ENCODE data around the gene GLB1L.
"Not testable (repeated sequence)": the region's sequence is repeated elsewhere in the genome, so short reads cannot be mapped to it uniquely, and the experiment has no call there.

The GLB1L gene

DNA sequence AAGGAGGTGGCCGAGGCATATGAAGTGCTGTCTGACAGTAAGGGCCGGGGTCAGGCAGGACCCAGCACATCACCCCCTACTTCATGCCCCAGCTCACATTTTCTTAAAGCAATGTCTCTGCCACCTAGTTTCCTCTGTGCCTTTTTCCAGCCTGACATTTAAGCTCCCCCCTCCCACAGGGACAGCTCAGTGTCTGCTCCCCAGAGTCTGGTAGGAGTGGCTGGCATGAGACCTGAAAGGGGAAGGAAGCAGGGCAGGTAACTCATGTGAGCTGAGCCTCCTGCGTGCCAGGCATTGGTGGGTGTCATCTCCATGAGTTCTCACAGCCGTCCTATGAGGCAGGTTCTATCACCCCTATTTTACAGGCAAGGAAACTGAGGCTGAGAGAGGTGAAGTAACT is 35.4 kb upstream of the GLB1L start:
- no peak for DNase-seq

- no peak for DNase-seq
Measured at GRCh38 chr2:219279916-219280516, 34.8 kb upstream of the GLB1L start.

DNA sequence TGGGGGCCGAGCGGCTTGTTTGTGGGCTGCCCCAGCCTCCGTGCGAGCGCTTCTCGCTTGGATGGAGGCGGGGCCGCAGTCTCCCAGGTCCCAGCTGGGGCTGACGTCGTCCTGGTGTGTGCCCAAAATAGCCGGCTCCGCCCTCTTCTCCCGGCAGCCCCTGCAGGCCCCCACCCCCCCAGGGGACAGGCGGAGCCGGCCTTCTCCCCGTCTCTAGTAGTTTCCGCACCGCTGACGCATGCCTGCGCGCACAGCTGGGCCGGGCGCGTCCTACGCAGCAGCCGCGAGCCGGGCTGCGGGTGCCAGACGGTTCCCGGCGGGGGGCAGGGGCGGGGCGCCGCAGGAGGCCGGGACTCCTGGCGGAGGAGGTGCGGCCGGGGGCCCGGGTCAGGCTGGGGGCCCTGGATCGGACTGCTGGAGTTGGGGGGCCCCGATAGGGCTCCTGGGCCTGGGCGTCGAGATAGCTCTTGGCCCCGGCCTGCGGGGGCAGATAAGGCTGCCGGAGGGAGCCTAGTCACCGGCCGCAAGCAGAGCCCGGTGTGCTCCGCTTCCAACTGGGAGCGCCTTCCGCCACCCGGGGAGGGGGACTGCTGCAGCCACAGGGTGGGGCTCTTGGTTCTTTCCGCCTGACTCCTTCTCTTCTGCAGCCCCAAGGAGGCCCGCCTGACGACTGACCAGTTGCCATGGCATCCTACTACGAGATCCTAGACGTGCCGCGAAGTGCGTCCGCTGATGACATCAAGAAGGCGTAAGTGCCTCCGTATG is 34.1 kb upstream of the GLB1L start, which contains the start of gene DNAJB2:
Gene DNAJB2 (plus strand): TSS at position 216 of the 765 bp plus-strand sequence. CDS start 468 bp downstream, at position 684.
- peak; percentile 99 for DNase-seq

DNA sequence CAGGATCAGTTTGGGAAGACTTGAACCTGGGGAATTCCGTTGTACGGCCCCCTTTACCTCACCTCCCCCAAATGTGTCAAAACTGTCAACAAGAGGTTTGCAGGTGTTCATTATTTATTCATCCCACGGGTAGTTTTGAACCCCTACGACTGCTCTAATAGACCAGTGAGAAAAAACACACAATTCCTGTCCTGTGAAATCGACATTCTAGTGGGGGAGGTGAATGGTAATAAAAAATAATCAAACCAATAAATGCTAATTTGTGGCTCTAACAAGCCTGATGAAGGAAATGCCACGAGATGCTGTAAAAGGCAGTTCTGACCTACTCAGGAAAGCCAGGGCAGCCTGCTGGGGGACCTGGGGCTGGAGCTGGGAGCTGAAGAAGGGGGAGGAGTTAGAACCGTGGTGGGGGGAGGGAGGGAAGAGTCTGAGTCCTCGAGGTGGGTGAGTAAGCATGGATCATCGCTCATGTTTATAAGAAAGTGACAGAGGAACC is 33.5 kb upstream of the GLB1L start:
- DNase-seq, result no peak

- DNase-seq, result peak; percentile 80 to 81
Measured at GRCh38 chr2:219277703-219278654, 32.7 kb upstream of the GLB1L start.

- no peak for DNase-seq
Measured at GRCh38 chr2:219274361-219274921, 29.2 kb upstream of the GLB1L start.

GRCh38 chr2:219273937-219274336 is 28.7 kb upstream of the GLB1L start:
- DNase-seq, result no peak

DNA sequence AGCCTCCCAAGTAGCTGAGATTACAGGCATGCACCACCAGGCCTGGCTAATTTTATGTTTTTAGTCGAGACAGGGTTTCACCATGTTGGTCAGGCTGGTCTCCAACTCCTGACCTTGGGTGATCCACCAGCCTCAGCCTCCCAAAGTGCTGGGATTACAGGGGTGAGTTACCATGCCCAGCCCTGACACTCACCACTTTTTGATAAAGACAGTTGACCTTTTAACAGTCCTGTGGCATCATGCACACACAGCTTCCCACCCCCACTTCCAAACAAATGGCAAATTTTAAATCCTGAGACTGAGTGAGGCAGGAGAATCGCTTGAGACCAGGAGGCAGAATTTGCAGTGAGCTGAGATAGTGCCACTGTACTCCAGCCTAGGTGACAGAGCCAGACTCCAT is 27.8 kb upstream of the GLB1L start:
- no peak for DNase-seq

DNA sequence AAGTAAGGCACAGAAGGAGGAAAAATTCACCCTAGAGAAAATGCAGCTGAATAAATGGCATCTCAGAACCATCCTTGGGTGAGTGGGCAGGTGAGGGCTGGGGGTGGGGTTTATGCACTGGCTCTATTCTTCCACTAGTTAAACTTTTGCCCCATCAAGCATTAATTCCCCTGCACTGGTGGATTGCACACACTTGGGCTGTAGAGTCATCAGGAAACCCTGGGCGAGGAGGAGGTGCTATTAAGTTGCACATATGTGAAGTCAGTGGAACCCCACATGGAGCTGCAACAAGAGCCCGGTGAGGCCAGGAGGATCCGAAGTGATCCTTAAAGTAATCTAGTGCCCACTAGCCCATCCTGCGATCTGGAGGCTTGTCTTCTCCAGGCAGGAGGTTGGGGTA is 27.1 kb upstream of the GLB1L start:
- no peak for DNase-seq

DNA sequence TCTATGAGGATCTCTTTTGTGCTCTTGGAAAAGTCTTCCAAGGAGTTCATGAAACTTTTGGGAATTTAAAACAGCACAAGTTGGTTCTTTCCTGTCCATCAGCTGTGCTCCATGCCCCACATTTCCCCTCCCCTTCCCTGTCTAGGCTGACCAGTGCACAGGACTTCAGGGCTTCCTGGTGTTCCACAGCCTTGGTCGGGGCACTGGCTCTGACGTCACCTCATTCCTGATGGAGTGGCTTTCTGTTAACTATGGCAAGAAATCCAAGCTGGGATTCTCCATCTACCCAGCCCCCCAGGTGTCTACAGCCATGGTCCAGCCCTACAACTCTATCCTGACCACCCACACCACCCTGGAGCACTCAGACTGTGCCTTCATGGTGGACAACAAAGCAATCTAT is 25.8 kb upstream of the GLB1L start:
- DNase-seq, result no peak

DNA sequence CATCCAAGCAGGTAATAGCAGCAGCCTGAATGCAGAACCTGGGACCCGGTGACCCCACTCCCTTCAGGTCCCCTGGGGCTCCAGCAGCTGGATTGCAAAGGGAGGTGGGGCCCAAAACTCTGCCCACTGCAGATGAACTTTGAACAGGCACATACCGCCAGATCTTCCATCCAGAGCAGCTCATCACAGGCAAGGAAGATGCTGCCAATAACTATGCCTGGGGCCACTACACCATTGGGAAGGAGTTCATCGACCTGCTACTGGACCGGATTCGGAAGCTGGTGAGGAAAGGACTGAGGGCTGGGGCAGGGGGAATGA is 24.8 kb upstream of the GLB1L start:
- no peak for DNase-seq

GRCh38 chr2:219269362-219270054 is 24.3 kb upstream of the GLB1L start:
- no peak for DNase-seq

- DNase-seq, result no peak
Measured at GRCh38 chr2:219268294-219268693, 23.1 kb upstream of the GLB1L start.

DNA sequence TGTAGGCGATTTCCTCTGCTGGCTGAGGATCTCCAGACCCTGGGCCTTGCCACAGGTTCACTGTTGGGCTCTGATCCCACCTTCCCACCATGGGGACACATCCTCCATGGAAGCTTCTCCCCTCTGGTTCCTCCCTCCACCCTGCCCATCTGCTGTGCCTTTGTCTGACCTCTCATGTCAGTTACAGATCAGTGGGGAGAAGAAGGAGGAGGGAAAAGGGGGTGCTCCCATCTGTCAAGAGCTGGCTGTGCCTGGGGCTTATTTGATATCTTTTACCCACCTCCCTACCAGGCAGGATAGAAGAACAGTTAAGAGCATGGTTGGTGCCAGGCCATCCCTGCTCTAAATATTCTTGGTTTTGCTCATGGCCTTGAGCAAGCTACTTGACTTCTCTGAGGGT is 21.6 kb upstream of the GLB1L start:
- no peak for DNase-seq

- no peak for DNase-seq
Measured at GRCh38 chr2:219266232-219266631, 21.0 kb upstream of the GLB1L start.

DNA sequence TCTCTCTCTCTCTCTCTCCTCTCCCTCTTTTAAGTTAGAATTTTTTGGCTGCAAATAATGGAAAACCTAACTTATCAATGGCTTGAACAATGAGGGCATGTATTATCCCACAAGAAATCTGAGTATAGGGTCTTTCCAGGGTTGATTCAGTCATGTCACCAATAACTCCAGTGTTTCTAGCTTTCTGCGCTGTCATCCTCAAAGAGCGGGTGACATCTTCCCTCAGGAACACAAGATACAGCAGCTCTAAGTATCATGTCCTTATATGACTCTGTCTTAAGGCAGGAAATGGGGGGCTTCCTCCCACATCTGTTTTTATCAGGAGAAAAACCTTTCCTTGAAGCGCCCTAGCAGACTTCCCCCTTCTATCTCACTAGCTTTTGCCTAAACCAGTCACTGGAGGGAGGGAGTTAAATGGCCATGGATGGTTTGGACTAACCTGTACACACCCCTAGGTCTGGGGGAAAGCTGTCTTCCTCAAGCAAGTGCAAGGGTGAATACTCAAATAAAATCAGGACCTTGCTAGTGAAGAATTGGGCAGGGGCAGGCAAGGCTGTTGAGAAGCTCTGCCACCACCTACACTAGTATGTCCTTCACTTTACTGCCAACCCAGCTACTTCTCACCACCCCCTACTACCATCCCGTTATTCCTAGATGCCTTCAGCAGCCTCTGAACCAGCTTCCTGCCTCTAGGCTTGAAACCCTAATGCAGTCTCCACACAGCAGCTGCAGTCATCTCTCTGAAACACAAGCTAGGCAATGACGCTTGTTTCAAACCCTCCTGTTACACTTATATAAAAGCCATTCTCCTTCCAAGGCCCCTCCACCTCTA is 16.0 kb upstream of the GLB1L start:
- no peak for DNase-seq

- not testable (repeated sequence) for DNase-seq
Measured at GRCh38 chr2:219258942-219259341, 13.7 kb upstream of the GLB1L start.

DNA sequence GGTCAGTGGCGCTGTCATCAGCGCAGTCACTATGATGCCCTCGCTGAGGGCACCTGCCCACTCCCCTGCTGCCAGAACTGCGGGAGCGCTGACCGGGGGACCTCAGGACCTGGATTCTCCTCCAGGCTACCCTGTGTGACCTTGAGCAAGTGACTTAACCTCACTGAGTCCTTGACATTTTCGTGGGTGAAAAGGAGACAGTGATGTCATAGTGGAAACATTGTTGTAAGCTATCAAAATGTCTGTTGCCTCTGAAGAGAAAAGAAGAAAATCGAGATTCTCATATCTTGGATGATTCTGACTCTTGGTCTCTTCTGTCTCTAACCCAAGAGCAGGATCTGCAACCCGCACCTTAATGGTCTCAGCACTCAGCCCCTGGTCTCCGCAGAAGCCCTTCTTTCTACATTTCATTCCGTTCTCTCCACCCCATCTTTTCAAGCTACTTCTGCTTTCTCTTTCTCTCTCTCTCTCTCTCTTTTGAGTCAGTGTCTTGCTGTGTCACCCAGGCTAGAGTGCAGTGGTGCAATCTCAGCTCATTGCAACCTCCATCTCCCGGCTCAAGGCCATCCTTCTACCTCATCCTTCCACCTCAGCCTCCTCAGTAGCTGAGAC is 9.5 kb upstream of the GLB1L start:
- peak; percentile 63 to 71 for DNase-seq

GRCh38 chr2:219253753-219254589 is 8.7 kb upstream of the GLB1L start, which contains the start of gene TUBA4A:
TUBA4A (minus strand) TSS chr2:219253918; CDS start chr2:219253858, 60 bp downstream.
- DNase-seq, result peak; percentile 91 to 93

Measured in CD4-positive, alpha-beta T cell treated with Interleukin-4 for 1 hour (primary cell).